Stimulated activated CD4-positive, alpha-beta T cell treated with anti-CD3 and anti-CD28 coated beads, Interleukin-1b, Interleukin-23, amount 100 ng/mL, for 48 hours (primary cell): ENCODE measurements around the gene WNK2.

Experiments
- DNase-seq: peaks from one replicate; pipeline ENCODE4 v3.0.0-alpha.2; 2020

The WNK2 gene

DNA sequence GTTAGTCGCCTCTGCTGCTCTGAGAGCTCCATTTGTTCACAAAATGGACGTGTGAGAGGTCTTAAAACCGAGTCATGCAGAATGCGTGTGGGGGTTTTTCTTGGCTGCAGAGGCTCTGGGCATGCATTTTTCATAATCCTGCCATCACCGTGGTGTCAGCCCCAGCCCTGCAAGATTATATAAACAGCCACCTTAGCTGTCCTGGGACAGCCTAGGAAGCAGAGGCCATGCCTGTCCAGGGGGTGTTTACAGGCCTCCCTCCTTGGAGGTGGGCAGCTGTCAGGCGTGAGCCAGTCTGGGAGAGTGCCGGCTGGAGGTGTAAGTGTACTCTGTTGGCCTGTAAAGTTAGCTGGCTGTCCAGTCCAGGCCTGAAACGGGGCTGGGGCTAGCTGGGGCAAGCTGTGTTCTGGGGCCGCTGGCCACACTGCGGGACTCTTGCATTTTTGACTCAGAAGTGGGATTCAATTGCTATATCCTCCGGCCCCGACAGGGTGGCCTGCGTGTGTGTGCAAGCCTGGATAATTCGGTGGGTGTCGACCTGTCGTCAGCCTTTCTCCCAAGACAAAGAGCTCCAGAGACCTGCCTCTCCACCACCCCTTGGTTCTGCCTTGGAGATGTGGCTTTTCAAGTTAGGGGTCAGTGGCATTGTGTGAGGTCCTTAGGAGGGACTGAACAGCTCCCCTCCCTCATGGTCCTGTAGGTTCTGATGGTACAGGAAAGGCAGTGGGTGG, 2.4 kb downstream of the WNK2 start:
- DNase-seq: no peak

DNA sequence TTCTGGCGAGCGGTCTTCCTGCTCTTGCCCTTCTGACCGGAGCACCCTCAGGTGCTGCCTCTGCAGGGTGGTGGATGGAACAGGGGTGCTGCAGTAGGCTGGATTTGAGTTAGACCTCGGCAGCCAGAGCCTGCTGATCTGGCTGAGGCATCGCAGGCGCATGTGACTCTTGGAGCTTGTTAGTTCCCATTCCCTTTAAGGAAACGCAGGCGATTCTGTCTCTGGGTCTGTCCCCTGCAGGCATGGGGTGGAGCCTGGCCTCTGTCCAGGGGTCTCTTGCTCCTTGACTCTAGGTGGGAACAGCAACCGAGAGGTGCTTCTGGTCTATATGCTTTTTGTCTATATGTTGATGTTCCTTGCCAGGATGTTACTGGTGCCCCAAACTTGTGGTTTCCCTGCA, 3.1 kb downstream of the WNK2 start:
- no peak for DNase-seq

GRCh38 chr9:93187574-93187973, 3.6 kb downstream of the WNK2 start:
- DNase-seq: no peak

DNA sequence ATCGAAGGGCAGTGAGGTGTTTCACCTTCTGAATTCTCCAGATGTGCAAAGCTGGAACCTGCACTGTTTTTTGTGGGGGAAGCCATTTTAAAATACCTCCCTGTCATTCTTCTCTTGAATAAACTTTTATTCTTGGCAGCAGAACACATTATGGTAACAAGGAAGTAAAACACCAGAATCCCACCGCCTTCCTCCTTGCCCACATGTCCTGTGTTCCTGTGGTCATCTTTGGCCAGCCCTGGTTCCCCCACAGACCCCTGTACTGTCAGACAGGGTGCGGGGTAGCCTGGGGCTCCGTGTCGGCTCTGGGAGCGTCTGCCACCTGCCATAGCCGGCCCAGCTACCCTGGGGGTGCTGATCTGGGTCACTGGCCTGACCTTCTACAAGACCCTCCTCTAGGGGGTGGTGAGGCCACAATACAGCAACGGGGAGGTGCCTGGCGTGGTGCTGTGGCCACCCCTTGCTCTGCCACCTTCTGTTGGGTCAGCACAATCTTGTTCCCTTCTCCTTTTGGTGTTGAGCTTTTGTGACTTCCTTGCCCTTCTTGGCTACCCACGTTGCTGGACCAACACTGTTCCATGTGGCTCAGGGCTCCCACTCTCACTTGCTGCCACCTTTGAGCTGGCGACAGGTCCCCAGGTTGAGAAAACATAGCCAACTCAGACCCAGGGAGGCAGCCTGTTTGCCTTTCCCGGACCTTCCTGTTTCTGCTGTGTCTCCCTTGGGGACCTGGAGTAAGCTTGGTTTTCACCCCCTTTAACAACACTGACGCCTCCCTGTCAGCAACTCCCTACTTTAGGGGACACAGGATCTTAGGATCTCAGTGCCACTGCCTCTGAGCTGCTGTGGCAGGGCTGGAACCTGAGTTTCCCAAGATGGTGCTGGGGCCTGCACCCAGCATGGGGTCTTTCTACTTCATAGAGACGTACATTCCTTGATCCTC, 4.8 kb downstream of the WNK2 start:
- DNase-seq: no peak

DNA sequence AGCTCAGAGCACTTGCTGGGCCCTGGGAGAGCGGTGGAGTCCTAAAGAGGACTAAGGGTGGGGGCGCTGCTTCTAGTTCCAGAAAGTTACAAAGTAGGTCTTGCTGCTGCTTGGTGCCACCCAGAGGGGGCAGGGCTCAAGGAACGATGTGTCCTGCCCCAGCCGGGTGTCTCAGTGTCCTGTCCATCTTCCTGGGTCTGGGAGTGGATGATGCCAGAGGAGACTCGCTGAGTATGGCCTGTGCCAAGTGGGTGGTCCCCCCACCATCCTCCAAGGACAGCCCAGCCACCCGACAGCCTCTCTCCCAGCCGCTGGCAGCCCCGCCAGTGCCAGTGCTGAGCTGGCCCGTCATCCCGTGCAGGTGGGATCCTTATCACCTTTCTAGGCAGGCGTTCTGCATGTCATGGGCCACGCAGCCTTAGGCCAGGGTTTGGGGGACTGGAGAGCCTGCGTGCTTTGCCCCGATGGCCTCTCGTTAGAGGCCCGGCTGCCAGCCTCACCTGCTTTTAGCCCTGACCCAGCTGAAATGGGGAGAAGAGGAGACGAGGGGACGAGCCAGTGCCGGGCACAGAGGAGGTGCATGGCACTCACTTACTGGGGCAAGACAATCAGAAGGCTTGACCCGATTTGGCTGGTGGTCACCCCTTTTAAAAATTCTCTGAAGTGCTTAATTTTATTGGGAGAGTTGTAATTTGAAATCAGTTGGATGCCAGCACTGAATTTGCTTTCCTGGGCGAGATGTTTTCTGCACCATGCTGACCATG, 5.6 kb downstream of the WNK2 start:
- DNase-seq: no peak

- DNase-seq: no peak
Measured at GRCh38 chr9:93190133-93190525, 6.2 kb downstream of the WNK2 start.

DNA sequence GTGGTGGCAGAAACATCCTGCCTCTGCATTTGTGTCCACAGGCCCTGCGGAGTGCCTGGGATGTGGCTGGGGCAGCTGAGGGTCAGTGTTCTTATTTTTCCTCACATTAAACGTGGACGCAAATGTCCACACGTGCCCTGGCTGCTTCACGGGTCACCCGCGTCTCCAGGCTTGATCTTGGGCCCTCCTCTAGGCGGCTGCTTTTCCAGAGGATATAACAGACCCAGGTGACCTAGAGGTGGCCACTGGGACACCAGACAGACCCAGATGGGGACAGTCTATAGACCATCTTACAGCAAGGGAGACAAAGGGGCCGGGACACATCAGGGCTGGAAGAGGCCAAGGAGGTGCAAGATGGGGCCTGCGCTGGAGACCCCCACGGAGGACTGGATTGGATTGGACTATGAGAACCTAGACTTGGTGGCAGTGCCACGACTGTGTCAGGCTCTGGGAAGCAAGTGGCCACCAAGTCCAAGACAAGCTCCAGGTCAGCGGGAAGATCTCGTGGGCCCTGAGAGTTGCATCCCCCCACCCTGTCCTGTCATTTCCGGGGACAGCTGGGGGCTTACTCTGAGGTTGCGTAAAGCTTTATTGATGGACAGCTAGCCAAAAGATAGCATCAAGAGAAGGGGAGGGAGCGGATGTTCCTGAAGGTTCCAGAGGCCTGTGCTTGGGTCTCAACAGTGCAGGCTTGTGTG, 6.9 kb downstream of the WNK2 start:
- DNase-seq: no peak

GRCh38 chr9:93191354-93191660, 7.4 kb downstream of the WNK2 start:
- DNase-seq: no peak

- DNase-seq: no peak
Measured at GRCh38 chr9:93192721-93193387, 8.9 kb downstream of the WNK2 start.

DNA sequence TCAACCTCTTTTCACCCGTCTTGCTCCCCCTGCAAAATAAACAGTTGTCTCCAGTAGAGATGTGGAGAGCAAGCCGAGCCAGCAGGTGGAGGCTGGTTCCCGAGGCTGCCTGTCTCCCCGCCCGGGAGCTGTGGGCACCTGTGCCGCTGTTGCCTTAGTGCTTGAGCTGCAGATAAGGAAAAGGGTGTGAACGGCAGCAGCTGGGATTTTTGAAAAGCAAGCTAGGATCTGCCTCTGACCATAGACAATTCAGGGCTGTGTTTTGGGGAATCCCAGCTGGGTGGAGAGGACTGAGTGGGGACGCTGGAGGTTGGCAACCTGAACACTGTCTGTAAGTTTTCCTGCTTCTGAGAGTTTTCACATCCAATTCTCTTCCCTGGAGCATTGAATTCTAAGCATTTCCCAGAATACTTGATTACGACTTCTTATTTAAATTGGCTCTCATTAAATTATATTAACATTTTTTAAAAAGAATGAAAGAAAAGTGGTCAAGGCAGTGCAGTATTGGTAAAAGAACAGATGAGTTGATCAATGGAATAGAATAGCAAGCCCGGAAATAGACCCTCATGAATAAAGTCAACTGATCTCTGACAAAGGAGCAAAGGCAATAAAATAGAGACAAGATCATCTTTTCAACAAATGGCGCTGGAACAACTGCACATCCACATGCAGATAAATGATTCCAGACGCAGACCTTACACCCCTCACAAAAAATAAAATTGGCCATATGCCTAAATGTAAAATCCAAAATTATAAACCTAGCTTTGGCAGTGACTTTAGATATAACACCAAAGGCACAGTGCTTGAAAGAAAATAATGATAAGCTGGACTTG, 9.7 kb downstream of the WNK2 start:
- no peak for DNase-seq

GRCh38 chr9:93194221-93194625, 10.3 kb downstream of the WNK2 start:
- no peak for DNase-seq

GRCh38 chr9:93194641-93195040, 10.7 kb downstream of the WNK2 start:
- DNase-seq: no peak

- no peak for DNase-seq
Measured at GRCh38 chr9:93196096-93197055, 12.4 kb downstream of the WNK2 start.

GRCh38 chr9:93197670-93198069, 13.7 kb downstream of the WNK2 start:
- no peak for DNase-seq

- no peak for DNase-seq
Measured at GRCh38 chr9:93198117-93198837, 14.3 kb downstream of the WNK2 start.

DNA sequence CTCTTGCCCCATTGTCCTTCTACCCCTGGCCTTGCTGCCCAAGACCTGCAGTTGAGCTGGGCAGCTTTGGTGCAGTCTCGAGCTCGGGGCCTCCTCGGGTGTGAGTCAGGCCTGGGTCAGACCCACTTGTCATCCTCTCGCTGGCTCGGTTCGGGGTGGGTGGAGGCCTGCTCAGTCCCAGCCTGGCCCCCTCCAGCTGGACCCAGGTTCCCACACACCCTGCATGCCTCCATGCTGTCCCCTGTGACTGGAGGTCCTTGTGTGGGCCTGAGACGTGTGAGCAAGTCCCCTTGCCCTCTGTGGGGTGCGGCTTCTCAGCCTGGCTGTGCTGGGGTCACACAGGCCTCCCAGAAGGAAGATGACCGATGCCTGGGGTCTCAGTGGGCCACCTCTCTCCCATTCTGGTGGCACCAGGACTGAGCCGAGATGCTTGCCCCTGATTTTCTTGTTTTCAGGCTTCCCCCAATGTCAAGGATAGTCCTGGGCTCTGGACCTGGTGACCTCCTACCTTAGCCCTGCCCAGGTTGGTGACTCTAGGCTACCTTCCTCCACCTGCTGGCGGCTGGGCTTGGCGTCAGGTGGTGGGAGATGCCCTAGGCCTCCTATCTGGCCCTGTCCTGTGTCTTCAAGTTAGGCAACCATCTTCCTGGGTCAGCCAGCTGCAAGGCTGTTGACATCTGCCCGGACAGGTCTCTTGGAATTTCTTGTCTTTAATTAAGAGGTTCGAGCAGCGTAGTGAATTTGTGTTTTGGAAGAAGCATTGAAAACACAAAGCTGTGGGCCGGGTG, 15.1 kb downstream of the WNK2 start:
- no peak for DNase-seq

DNA sequence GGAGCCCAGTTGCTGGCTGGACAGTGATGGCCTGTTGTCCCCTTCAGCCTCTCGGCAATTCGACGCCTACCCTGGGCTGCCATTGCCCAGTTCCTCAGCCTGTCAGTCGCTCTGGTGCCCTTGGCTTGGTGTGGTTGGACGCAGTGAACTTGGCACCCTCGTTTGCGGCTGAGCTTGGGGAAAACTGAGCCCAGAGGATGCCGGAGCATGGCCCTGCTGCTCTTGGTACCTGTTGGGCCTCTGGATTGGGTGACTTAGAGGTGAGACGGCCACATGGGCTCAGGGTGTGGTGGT, 16.5 kb downstream of the WNK2 start:
- no peak for DNase-seq

- no peak for DNase-seq
Measured at GRCh38 chr9:93200989-93201334, 17.0 kb downstream of the WNK2 start.
